NCI-H2029 (cell line): ENCODE results near the gene RAB11FIP5.
A peak's percentile ranks its signal among the peaks of the same experiment; 100 is the strongest.
"Not testable (repeated sequence)": the region's sequence is repeated elsewhere in the genome, so short reads cannot be mapped to it uniquely, and the experiment has no call there.

Source experiments
- DNase-seq: peaks from one replicate; lab custom pipeline; 2025; lab: John Stamatoyannopoulos, UW

The RAB11FIP5 gene

GRCh38 chr2:73111073-73112025 lies 1.4 kb downstream of the RAB11FIP5 start:
- DNase-seq, result no peak

- DNase-seq, result no peak
Measured at GRCh38 chr2:73110168-73111072, 2.3 kb downstream of the RAB11FIP5 start.

GRCh38 chr2:73109431-73110167 lies 3.1 kb downstream of the RAB11FIP5 start:
- DNase-seq, result no peak

DNA sequence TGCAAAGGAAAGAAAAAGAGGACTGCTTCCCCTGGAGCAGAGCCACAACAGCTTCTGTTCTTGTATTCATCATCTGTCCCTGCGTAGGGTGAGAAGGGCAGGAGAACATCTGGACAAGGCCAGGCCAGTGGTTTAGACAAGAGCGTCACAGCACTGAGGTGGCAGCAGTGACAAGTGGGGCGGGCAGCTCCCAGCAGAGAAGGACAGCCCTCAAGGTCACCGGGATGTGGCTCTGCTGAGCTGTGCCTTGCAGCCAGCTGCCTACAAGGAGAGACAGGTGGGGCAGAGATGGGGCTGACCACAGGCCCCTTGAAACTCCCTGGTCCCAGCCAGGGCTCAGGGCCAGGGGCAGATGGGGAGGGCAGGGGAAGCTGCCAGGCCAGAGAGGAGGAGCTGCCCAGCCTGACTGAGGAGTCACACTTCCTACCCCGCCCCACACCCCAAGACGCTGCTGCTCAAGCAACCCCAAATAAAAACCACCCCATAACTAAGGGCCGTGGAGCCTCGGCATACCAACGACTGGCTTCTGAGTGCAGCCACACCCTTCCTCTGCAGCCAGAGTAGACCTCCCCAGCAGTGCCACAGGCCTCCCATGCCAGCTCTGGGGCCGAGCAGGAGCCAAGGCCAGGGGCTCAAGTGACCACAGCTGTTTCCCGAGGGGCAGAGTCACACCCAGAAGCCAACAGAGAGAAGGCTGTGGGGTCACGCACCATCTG lies 5.4 kb downstream of the RAB11FIP5 start:
- DNase-seq, result no peak

DNA sequence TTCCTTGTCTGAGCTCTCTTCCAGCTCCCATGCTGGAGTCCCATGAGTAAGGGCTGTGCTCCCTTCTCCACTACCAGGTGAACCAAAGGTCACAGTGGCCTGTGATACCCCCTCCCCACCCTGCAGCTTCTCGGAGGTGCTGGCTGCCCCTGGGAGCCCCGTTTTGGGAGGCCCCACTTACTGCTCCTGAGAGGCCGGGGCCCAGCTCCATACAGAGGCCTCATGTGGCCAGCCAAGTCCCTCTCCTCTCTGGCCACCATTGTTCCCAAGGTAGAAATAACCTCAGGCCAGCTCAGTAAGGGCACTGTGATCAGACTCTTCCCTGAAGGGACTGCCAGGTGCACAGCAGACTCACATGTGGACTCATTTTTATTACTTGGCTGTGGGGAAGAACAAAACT lies 6.0 kb downstream of the RAB11FIP5 start:
- no peak for DNase-seq

GRCh38 chr2:73105511-73105971 lies 7.2 kb downstream of the RAB11FIP5 start:
- DNase-seq, result no peak

GRCh38 chr2:73104933-73105332 lies 7.8 kb downstream of the RAB11FIP5 start:
- no peak for DNase-seq

GRCh38 chr2:73103018-73103542 lies 9.7 kb downstream of the RAB11FIP5 start:
- peak; percentile 70 for DNase-seq

GRCh38 chr2:73101626-73102256 lies 11.0 kb downstream of the RAB11FIP5 start:
- DNase-seq, result no peak

DNA sequence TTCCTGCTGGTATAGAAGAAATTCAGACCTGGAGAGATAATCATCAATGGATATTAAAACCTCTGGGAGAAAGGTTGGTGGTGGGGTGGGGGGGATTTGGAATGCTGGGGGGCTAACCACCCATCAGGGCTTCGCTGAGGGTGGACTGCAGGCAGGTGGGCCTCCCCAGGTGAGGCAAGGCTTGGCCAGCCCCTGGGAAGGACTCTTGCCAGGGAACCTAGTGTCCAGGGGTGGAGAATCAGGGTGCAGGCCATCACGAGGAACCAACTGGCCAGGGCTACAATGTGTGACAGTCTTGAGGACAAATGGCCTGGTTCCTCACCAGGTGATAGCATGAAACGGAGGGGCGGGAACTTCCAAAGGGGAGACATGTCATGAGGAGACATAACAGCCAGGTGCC lies 11.8 kb downstream of the RAB11FIP5 start:
- no peak for DNase-seq

- no peak for DNase-seq
Measured at GRCh38 chr2:73099486-73099885, 13.3 kb downstream of the RAB11FIP5 start.

DNA sequence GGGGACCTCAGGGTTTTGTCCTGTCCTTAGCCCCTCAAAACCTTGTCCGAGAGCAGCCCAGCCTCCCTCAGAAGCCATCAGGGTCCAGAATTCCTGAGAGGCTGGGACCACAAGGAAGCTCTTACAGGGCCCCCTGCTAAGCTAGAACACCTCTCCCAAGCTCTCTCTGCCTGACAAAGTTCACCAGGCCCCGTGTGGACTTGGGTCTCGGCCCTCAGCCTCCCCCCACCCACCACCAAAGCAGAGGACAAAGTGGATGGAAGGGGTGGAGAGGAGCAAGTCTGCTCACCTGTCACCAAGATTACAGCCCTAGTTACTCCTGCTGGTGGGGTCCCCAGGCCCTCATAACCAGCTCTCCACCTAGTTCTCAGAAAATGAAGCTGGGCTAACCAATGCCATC lies 16.8 kb downstream of the RAB11FIP5 start:
- DNase-seq, result no peak

- not testable (repeated sequence) for DNase-seq
Measured at GRCh38 chr2:73093601-73094218, 19.0 kb downstream of the RAB11FIP5 start.

- no peak for DNase-seq
Measured at GRCh38 chr2:73092146-73092783, 20.5 kb downstream of the RAB11FIP5 start.

DNA sequence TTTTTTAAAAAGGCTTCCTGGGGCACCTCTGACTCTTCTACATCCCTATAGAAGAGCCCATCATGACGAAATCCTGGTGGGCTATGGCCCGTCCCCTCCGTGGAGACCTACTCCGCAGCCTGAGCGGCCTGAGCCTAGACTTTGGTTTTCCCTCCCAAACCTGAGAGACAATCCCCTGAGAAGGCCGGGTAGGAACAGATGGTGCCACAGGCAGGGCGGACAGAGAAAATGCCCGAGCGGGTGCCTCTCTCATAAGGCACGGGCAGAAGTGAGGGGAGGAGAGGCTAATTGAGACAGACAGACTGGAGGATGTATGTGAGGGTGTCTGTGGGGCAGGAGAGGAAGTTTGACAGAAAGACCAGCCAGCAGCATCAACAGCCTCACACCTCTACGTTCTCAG lies 21.1 kb downstream of the RAB11FIP5 start:
- DNase-seq, result no peak

- DNase-seq, result no peak
Measured at GRCh38 chr2:73091164-73091563, 21.6 kb downstream of the RAB11FIP5 start.

- DNase-seq, result no peak
Measured at GRCh38 chr2:73089270-73090030, 23.3 kb downstream of the RAB11FIP5 start.

DNA sequence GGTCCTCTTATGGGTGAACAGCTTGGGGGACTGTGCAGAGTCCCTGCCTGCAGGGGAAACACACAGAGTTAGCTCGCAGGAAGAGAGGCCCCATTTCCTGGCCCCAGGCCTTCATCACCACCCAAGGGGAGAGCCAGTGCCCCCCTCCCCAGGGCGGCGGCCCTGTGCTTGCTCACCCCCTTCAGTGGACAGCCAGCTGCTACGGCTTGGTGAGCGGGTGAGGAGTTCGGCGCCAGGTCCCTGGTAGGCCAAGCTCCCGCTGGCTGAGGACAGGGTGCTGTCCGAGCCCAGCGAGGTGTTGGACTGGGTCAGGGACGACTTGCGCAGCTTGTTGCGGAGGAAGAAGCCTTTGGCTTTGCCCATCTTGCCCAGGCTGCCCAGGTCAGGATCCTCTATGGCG lies 24.0 kb downstream of the RAB11FIP5 start:
- DNase-seq, result no peak

DNA sequence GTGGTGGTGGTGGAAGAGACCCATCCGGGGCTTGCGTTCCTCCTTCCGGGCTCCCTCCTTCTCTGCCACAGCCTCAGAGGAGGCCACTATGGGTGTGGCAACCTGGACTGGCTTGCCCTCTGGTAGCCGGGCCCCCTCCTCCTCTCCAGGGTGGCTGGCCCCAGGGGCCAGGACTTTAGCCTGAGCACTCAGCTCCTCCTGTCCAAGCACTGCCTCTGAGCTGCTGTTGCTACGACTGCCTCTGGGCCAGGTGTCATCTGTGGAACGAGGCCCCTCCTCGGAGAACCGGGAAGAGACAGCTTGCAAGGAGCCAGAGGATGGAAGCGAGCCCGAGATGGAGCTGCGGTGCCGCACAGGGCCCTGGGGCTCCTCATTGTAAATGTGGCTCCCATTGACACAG lies 24.5 kb downstream of the RAB11FIP5 start:
- DNase-seq, result no peak
